Osteocyte (in vitro differentiated cells): Measurements from ENCODE around the gene ROGDI. TPM values are rescaled to one million over a fixed set of nuclear protein-coding genes. Genes with fewer than 3 reads are reported as not detected.

Source experiments
- DNase-seq: peaks from one replicate; pipeline ENCODE4 v3.0.0; 2021; ENCODE audit warnings: mixed read lengths; ENCODE audit not compliant: unreplicated experiment; ENCODE audit errors: extremely low spot score
- H3K27ac Mint-ChIP-seq: one replicate; pipeline ENCODE4 v1.8.0; 2021; ENCODE audit warnings: mild to moderate bottlenecking, mixed read lengths; ENCODE audit not compliant: unreplicated experiment
- H3K27me3 Mint-ChIP-seq: one replicate; pipeline ENCODE4 v1.8.0; 2021; ENCODE audit warnings: mixed read lengths; ENCODE audit not compliant: unreplicated experiment
- H3K36me3 Mint-ChIP-seq: one replicate; pipeline ENCODE4 v1.8.0; 2021; ENCODE audit warnings: mixed read lengths; ENCODE audit not compliant: unreplicated experiment
- H3K4me1 Mint-ChIP-seq: one replicate; pipeline ENCODE4 v1.8.0; 2021; ENCODE audit warnings: mixed read lengths; ENCODE audit not compliant: unreplicated experiment
- H3K4me3 Mint-ChIP-seq: one replicate; pipeline ENCODE4 v1.8.0; 2021; ENCODE audit warnings: mild to moderate bottlenecking, moderate library complexity, mixed read lengths; ENCODE audit not compliant: unreplicated experiment
- H3K9me3 Mint-ChIP-seq: one replicate; pipeline ENCODE4 v1.8.0; 2021; ENCODE audit warnings: mixed read lengths; ENCODE audit not compliant: unreplicated experiment
- CTCF ChIP-seq: fragments of 200-600 bp; sonication (generic); IDR thresholded peaks from 2 replicates; pipeline ENCODE4 v1.5.0; 2021; ENCODE audit warnings: antibody characterized with exemption, mild to moderate bottlenecking, moderate library complexity
- total RNA-seq: library from RNA; stranded (reverse); gene quantifications from 2 replicates; pipeline ENCODE4 v1.2.1, GENCODE V29; 2021

Gene ROGDI
- total RNA-seq, 1 donor from 2014 or later = 16.1 TPM

GRCh38 chr16:4792951-4793513 is 9.4 kb downstream of the ROGDI start:
- H3K36me3 Mint-ChIP-seq = no peaks in the 10 kb centered on the region
- no peaks in the 10 kb centered on the region for H3K4me1 Mint-ChIP-seq
- DNase-seq = no peak
- H3K27ac Mint-ChIP-seq = no peak overlapping the region
- TF ChIP-seq CTCF = no peak
- no peak overlapping the region for H3K4me3 Mint-ChIP-seq
- no peaks in the 10 kb centered on the region for H3K27me3 Mint-ChIP-seq
- no peaks in the 10 kb centered on the region for H3K9me3 Mint-ChIP-seq

GRCh38 chr16:4790871-4791270 is 11.6 kb downstream of the ROGDI start:
- TF ChIP-seq CTCF = no peak
- Mint-ChIP-seq H3K9me3 (no peaks in the 10 kb centered on the region), H3K27me3 (no peaks in the 10 kb centered on the region), H3K4me3 (no peak overlapping the region), H3K27ac (no peak overlapping the region), H3K36me3 (no peaks in the 10 kb centered on the region), H3K4me1 (no peaks in the 10 kb centered on the region)
- DNase-seq = no peak

- H3K36me3 Mint-ChIP-seq = no peaks in the 10 kb centered on the region
- H3K4me1 Mint-ChIP-seq = no peaks in the 10 kb centered on the region
- H3K27me3 Mint-ChIP-seq = no peaks in the 10 kb centered on the region
- no peak overlapping the region for H3K27ac Mint-ChIP-seq
- TF ChIP-seq CTCF = no peak
- no peak for DNase-seq
- no peak overlapping the region for H3K4me3 Mint-ChIP-seq
- H3K9me3 Mint-ChIP-seq = no peaks in the 10 kb centered on the region
Observed at GRCh38 chr16:4790261-4790660, 12.2 kb downstream of the ROGDI start.

- no peak for DNase-seq
- H3K27ac Mint-ChIP-seq = no peak overlapping the region
- no peak overlapping the region for H3K4me3 Mint-ChIP-seq
- TF ChIP-seq CTCF = no peak
- no peaks in the 10 kb centered on the region for H3K27me3 Mint-ChIP-seq
- no peaks in the 10 kb centered on the region for H3K4me1 Mint-ChIP-seq
- H3K36me3 Mint-ChIP-seq = no peaks in the 10 kb centered on the region
- no peaks in the 10 kb centered on the region for H3K9me3 Mint-ChIP-seq
Observed at GRCh38 chr16:4788910-4789309, 13.5 kb downstream of the ROGDI start.

- Mint-ChIP-seq H3K9me3 (no peaks in the 10 kb centered on the region), H3K27me3 (no peaks in the 10 kb centered on the region)
Observed at GRCh38 chr16:4788489-4788889, 13.9 kb downstream of the ROGDI start.

More at GRCh38 chr16:4788489-4788889, 13.9 kb downstream of the ROGDI start:
- no peak for TF ChIP-seq CTCF
- H3K36me3 Mint-ChIP-seq = no peaks in the 10 kb centered on the region
- no peak overlapping the region for H3K27ac Mint-ChIP-seq
- H3K4me1 Mint-ChIP-seq = no peaks in the 10 kb centered on the region
- H3K4me3 Mint-ChIP-seq = no peak overlapping the region
- no peak for DNase-seq
